ENCODE results near the gene ABHD10. TPM values are rescaled to one million over a fixed set of nuclear protein-coding genes. Genes with fewer than 3 reads are reported as not detected.

The ABHD10 gene
- total RNA-seq, 1 donor = 35.1 TPM

GRCh38 chr3:111998636-111999483, 20.0 kb downstream of the ABHD10 start, which contains the start of gene TAGLN3:
TAGLN3 (plus strand) TSS chr3:111998922; CDS start chr3:111999423, 501 bp downstream.
- H3K4me3 ChIP-seq (ENCODE audit: low read depth, low read length) = peak within 1 kb of the TSS; percentile 33
- no peak for DNase-seq (ENCODE audit: low read depth)
- no peak for TF ChIP-seq CTCF (IDR thresholded peaks at IDR 0.05; ENCODE audit: insufficient read depth, low read length)

GRCh38 chr3:111999484-112000324, 20.9 kb downstream of the ABHD10 start:
- no peak for TF ChIP-seq CTCF (IDR thresholded peaks at IDR 0.05; ENCODE audit: insufficient read depth, low read length)
- H3K4me3 ChIP-seq (ENCODE audit: low read depth, low read length) = no peak overlapping the region
- DNase-seq (ENCODE audit: low read depth) = no peak

DNA sequence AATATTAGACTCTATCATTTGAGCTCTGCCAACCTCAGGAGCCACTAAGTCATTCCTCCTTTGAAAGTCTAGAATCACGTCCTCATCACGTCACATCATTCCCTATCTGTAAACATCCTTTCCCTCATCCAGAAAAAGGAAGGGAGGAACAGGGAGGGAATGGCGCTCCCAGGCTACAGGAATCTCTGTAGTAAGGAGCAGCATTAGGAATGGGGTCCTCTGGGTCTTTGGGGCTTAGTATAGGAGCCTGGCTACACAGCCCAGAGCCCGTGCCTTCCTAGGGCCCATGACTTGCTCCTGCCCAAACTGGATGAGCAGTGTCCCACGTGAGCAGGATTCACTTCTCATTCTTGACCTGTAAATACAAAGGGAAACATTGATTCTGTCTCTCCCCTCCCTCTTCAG, 21.5 kb downstream of the ABHD10 start:
- H3K4me3 ChIP-seq (ENCODE audit: low read depth, low read length) = no peak overlapping the region
- TF ChIP-seq CTCF (IDR thresholded peaks at IDR 0.05; ENCODE audit: insufficient read depth, low read length) = no peak
- no peak for DNase-seq (ENCODE audit: low read depth)

DNA sequence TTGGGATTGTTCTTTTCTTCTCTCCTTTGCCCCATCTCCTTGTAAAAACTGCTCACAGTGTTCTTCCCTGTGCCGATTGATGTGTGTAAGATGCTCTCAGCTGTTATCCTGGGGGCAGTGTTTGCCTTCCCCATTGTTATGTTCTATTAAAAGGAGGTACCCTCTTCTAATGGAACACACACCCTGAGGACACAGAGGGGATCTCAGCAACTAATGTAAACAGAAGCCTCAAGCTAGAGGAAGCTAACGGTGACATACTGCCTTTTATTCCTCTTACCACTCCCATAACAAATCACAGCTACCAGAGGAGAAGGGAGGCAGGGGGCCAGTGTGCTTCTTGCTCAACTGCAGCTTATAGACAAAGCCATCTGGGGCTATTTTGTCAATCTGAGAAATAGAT, 22.1 kb downstream of the ABHD10 start:
- no peak for DNase-seq (ENCODE audit: low read depth)
- no peak for TF ChIP-seq CTCF (IDR thresholded peaks at IDR 0.05; ENCODE audit: insufficient read depth, low read length)

GRCh38 chr3:112001526-112001925, 22.7 kb downstream of the ABHD10 start:
- TF ChIP-seq CTCF (IDR thresholded peaks at IDR 0.05; ENCODE audit: insufficient read depth, low read length) = no peak
- DNase-seq (ENCODE audit: low read depth) = no peak
- H3K4me3 ChIP-seq (ENCODE audit: low read depth, low read length) = no peak overlapping the region

More for the DNA sequence above, 22.1 kb downstream of the ABHD10 start:
- H3K4me3 ChIP-seq (ENCODE audit: low read depth, low read length) = no peak overlapping the region

DNA sequence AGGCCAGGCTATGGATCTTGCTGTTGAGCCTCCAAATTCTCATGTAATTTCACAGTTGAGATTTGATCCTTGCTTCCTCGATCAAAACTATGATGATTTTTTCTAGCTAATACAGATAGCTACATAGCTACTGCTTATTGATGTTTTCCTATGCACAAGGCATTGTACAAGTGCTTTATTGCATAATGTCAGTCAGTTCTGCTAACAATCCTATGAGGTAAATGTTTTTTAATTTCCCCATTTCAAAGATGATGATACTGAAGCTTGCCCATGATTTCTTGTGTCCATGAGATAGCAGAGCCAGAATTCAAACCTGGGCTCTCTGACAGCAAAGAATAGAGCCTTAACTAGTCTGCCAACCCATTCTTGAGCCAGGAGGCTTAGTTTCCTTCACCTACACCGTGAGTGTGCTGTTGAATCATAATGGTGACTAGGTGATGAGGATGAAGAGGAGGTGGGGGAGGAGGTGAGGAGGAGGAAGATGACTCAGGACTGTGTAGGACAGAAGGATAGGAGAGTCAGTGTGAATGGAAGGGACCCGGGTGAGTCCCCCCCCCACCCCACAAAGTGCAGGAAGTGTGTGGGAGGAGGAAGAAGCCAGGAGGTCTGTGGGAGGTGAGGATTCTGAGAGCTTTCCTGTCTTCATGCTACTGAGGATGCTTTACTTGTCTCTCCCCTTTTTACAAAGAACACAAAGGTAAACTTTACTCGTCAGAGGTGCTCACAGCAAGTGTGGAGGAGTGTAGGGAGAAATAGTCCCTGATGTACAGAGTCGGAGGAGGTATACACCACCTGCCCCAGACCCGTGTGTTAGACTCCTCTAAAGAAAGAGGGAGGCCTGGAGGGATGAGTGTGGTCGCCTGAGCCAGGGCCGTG, 23.5 kb downstream of the ABHD10 start:
- TF ChIP-seq CTCF (IDR thresholded peaks at IDR 0.05; ENCODE audit: insufficient read depth, low read length) = no peak
- DNase-seq (ENCODE audit: low read depth) = no peak
- H3K4me3 ChIP-seq (ENCODE audit: low read depth, low read length) = no peak overlapping the region
